GM19023 (cell line): ENCODE results near the gene TPSAB1.
"Not testable (repeated sequence)": the region's sequence is repeated elsewhere in the genome, so short reads cannot be mapped to it uniquely, and the experiment has no call there.

ENCODE experiments used
- ATAC-seq: cut with Tn5 transposase; IDR thresholded peaks from one replicate; pipeline ENCODE4 v1.9.1; 2021; ENCODE audit warnings: mild to moderate bottlenecking, moderate library complexity; ENCODE audit not compliant: unreplicated experiment

The TPSAB1 gene

DNA sequence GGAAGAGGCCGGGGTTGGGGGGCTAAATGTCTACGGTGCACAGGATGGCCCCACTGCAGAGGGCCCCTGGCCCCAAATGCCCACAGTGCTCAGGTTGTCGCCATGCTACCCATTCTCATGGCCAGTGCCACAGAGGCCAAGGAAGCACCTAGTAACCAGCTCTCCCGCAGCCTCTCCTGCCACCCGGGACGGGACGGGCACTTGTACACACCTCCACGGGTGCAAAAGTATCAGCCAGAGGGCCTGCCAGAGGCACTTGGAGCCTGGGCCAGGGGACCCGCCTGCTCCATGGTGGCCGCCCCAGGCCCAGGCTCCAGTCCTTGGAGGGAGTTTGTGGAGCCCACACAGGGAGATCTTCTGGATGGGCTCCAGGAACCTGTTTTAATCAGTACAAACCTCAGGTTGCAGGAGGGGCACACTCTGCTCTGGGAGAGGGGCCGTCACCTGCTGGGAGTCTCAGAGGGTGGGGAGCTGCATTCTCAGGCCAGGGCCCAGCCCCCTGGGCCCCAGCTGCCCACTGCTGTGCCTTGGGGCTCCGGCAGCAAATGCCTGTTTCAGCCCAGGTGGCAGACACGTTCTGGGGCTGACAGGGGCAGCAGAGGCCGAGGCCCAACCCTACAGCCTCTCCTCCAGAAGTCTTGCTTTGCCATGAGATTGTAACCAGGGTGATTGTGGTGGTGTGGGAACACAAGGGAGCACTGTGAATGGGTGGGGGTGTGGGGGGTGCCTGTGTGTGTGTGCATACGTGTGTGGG is 23.3 kb downstream of the TPSAB1 start:
- ATAC-seq, result no peak

GRCh38 chr16:1264345-1265089 is 24.0 kb downstream of the TPSAB1 start:
- no peak for ATAC-seq

DNA sequence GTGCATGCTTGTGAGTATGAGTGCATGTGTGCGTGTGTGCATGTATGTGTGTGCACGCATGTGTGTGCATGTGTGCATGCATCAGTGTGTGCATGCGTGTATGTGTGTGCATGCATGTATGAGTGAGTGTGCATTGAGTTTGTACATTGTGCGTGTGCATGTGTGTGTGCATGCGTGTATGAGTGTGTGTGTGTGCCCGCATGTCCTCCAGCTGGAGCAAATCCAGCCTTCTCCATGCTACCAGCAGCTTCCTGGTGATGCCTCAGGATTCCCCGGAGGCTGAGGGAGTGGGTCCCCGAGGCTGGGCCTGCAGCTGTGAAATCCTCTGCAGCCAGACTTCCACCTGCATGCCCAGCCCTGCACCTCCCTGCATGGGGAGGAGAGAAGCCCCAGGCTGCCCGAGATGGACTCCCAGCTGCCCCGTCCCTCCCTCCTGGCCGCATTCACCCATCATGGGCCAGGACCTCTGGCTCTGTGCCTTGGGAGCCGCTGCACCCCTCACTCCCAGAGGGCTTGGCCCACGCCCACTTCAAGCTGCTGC is 24.7 kb downstream of the TPSAB1 start:
- ATAC-seq, result no peak

DNA sequence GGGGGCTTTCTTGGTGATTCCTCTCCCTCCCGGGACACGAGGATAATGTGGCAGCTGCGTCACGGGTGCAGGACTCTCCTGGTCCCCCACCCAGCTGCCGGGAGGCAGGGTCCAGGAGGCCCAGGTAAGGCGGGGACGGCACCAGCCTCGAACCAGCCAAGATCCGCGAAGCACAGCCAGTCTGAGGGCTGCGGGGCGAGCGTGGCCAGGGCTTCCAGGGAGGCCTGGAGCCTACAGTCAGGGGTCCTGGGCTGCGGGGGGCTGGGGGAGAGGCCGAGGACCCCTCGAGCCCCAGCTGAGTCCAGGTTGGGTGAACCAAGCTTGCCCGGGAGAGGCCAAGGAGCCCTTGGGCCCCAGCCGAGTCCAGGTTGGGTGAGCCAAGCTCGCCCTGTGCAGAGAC is 25.3 kb downstream of the TPSAB1 start:
- no peak for ATAC-seq

DNA sequence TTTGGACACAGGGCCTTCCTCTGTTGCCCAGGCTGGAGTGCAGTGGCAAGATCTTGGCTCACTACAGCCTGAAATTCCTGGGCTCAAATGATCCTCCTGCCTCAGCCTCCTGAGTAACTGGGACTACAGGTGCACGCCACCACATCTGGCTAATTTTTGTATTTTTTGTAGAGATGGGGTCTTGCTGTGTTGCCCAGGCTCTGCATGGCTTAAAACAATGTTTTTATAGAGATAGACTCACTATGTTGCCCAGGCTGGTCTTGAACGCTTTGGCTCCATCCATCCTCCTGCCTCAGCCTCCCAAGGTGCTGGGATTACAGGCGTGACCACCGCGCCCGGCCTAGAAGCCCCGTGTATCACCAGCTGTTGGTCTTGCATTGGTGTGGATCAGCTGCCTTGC is 28.9 kb downstream of the TPSAB1 start:
- not testable (repeated sequence) for ATAC-seq

DNA sequence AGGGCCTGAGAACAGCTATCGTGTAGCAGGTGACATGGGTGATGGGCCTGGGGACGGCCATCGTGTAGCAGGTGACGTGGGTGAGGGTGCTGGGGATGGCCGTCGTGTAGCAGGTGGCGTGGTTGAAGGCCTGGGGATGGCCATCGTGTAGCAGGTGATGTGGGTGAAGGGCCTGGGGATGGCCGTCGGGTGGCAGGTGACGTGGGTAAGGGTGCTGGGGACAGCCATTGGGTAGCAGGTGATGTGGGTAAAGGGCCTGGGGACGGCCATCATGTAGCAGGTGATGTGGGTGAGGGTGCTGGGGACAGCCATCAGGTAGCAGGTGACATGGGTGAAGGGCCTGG is 30.8 kb downstream of the TPSAB1 start:
- ATAC-seq, result no peak

- not testable (repeated sequence) for ATAC-seq
Measured at GRCh38 chr16:1271724-1272413, 31.4 kb downstream of the TPSAB1 start.

GRCh38 chr16:1272453-1273198 is 32.1 kb downstream of the TPSAB1 start:
- no peak for ATAC-seq

DNA sequence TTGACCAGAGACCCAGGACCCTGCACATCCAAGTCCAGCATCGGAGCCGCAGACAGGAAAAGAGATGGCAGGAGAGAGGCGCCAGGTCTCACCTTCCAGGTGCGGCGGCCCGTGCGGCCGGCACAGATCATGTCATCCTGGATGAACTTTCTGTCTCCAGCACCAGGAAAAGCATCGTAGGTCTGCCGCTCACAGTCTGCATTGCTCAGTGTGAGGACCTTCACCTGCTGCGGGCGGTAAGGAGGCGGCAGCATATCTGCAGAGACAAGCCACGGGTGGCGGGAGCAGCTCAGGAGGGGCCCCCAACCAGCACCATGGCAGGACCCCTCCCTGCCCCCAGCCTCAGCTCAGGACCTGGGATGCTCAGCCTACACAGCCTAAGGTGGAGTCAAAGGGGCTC is 33.3 kb downstream of the TPSAB1 start:
- ATAC-seq, result no peak

DNA sequence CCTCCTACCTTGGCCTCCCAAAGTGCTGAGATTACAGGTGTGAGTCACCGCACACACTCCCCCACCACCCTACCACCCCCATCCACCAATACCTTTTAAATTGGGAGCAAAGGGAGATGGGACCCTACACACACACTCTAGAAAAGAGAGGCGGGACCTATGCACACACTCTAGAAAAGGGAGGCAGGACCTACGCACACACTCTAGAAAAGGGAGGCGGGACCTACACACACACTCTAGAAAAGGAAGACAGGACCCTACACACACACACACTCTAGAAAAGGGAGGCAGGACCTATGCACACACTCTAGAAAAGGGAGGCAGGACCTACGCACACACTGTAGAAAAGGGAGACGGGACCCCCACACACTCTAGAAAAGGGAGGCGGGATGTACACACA is 34.3 kb downstream of the TPSAB1 start:
- ATAC-seq, result no peak

DNA sequence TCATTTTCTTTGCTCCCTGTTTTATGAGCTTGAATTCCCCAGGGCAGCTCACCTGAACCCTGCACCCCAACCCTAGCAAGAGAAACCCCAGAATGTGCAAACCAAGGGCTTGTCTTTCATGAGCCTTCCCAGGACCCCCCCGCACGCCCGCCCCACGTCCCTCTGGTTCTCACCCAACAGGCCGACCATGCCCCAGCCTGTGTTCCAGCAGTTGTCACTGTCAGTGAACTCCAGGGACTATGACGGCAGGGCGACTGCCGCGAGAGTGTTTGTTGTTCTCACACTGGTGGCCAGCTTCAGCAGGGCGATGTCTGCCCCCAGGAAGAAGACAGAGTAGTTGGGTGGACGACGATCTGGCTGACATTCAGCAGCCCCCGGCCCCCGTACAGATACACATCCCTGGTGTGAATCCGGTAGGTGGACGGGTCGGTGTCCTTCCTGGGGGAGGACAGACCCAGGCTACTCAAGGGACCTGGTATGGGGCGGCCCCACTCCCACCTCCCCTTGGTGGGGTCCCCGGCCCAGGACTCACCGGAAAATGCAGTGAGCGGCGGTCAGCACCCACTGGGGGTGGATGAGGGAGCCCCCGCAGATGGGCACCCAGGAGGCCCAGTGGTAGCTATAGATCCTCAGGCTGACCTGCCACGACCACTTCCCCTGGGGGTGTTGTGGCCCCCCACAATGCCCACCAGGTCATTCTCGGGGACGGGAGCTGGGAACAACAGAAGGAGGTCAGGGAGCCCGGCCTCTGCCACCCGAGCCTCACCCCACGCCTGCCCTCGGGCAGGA is 35.5 kb downstream of the TPSAB1 start:
- no peak for ATAC-seq

DNA sequence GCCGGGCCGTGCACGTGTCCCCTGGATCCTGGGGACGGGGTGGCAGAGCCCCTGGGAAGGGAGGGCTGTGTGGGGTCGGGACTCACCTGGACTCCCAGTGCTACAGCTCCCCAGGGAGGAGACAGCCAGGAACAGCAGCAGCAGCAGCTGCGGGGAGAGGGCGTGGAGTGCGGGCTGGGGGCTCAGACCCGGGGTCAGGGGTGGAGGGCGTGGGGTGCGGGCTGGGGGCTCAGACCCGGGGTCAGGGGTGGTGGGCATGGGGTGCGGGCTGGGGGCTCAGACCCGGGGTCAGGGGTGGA is 36.0 kb downstream of the TPSAB1 start:
- ATAC-seq, result no peak

DNA sequence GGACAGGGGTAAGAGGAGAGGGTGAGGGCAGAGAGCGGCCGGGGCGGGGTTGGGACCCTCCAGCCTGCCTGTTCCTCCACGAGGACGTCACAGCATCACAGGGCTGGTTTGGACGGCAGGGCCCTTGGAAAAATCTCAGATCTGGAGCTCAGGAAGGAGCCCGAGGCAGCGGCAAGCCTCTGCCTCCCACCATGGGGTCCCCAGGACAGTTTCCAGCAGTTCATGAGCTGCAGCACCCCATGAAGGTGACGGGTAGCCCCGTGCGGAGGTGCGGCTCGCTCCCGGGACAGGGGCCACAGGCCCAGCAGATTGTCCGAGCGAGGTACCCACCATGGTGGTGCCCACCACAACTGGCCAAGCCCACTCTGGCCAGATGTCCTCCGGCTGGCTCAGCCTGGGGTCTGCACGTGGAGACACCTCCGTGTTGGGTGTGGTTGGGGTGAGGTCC is 36.7 kb downstream of the TPSAB1 start:
- ATAC-seq, result no peak

- ATAC-seq, result no peak
Measured at GRCh38 chr16:1277617-1278282, 37.2 kb downstream of the TPSAB1 start.

DNA sequence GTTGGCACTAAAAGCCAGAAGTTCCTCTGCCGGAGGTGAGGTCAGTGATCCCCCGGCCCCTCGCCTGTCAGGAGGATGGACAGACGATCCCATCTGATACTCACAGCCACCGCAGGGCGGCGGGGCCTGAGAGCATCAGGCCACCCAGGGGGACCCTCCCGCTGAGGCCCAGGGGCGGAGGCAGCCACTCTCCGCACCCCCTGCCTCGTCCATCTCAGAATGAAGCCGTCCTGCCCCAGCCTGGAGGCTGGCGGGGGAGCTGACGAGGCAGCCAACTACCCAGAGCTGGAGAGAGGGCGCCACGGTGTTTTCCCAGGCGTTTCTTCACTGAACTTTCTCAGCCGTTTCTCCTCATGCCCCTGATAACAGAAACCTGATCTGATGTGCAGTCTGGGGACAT is 38.0 kb downstream of the TPSAB1 start:
- ATAC-seq, result no peak

DNA sequence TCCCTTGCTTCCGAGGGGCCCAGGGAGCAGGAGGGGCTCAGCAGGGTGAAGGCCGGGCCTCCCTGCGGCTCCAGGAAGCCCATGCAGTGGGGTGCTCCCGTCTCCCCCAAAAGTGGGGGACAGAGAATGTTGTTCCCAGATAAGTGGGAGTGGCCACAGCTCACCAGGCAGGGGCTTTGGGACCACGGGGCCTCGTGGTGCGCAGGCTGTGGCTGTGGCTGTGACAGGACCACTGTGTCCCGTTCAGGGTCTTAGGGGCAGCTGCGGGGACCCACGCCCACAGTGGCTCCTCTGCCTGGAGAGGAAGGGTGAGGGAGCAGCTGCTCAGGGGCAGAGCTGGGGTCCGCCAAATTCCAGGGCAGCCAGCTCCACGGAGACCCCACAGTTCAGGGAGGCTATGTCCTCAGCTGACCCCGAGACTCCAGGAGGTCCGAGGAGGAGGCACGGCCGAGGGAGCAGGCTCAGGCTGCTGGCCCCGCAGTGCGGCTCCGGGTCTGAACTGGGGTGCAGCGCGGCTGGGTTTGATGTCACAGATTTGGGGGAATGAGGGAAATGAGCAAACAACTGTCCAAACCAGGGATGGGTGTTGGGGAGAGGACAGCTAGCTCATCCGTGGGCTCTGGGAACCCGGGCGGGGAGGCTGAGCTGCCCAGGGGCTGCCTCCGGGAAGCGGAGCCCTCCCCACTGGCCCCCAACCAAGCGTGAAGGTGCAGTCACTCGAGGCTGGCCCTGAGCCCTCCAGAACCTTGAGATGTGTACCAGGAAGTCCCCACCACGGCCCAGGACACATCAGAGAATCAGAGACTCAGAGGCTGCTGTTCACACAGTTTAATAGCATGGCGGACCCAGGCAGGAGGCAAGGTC is 38.8 kb downstream of the TPSAB1 start:
- ATAC-seq, result no peak

GRCh38 chr16:1279945-1280589 is 39.6 kb downstream of the TPSAB1 start:
- no peak for ATAC-seq

- no peak for ATAC-seq
Measured at GRCh38 chr16:1280783-1281182, 40.3 kb downstream of the TPSAB1 start.
